Measurements from ENCODE around the gene BTF3. TPM values are rescaled to one million over a fixed set of nuclear protein-coding genes. Genes with fewer than 3 reads are reported as not detected.

The BTF3 gene
- total and polyA plus RNA-seq, 2 of the 13 experiments (the other 11 are each of a cell fraction or from before 2014, with no cell fraction given) = 557 to 698 TPM

DNA sequence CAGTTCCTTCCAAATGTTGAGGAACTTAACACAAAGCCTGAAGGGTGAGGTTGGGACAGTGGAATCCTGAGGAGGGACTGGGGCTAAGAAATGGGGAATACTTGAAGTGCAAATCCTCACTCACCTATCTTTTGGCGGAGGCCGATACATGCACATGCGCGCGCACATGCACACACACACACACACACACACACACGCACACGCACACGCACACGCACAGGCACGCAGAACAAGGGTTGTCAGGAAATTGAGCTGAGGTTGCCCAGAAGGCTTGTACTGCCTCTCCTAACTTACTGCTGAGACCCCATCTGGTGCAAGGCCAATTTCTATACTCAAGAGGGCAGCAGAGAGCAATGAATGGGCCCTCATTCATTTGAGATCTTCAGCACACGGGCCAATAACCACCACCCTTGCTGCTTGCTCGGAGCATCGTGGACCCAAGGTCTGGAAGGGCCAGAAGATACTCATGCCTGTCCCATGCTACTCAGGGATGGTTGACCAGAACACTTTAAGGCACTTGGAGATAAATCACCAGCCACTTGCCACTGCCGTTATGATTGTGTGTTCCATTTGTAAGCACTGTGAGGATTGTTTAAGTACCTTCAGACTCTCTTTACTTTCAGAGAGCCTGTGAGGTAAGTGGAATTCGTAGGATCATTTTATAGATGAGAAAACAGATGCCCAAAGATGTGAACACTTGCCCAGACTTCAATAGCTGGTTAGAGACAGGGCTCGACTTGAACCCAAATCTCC is 21.5 kb downstream of the BTF3 start (continued):
- peak; percentile 35; the same call in 1 of the 2 replicates for TF ChIP-seq SAP130 (CRISPR knock-in tag; IDR thresholded peaks at IDR 0.05; ENCODE audit: low read depth)
- TF ChIP-seq, protein P1, sequence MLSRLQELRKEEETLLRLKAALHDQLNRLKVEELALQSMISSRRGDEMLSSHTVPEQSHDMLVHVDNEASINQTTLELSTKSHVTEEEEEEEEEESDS (CRISPR knock-in tag; IDR thresholded peaks at IDR 0.05; ENCODE audit: borderline replicate concordance) = no peak
- no peak for TF ChIP-seq DR1 (CRISPR knock-in tag; IDR thresholded peaks at IDR 0.05)

DNA sequence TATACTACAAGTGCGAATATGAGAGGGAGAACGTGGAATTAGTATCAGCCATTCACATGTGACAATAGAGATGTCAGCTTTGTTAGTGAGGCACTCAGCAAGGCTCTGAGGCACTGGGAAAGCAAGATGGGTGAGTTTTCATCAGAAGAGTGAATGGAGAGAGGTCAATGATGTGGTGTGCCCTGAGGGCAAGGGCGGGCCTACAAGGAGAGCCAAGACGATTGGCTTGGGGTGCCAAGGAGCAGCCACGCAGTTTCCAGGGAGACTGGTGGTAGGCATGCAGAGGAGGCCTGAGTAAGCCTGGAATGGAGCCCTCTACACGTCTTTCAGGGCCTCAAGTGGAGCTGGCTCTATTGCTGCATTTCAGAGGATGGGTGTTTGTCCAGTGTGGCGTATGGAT is 24.7 kb downstream of the BTF3 start:
- no peak overlapping the region for H3K4me3 ChIP-seq (replicated peaks in 1 of 3; ENCODE audit: insufficient read depth in 1 of 3, low read depth in 2 of 3, low read length in 3 of 3)
- CTCF ChIA-PET (ENCODE audit: low intra/inter-chr PET ratio, low total read pairs) = no interaction called here
- no peaks in the 10 kb centered on the region for H3K79me2 ChIP-seq (ENCODE audit: insufficient read depth, low read length)
- no peak overlapping the region for H3K27ac ChIP-seq (ENCODE audit: extremely low read length, insufficient read depth, low read length)
- FAIRE-seq (no peak), ATAC-seq (no peak), DNase-seq (ENCODE audit: low spot score) (no peak)
- H4K20me1 ChIP-seq (ENCODE audit: insufficient read depth, low read length) = no peaks in the 10 kb centered on the region
- H3K4me1 ChIP-seq (ENCODE audit: insufficient read depth, low read length) = peaks cover 28% of the 10 kb centered on the region
- BruUV-seq (replicated peaks) = no TSS peak
- 44% methylated on average over 5 of the region's 7 CpGs for WGBS (ENCODE audit: low lambda C conversion rate)
- intact Hi-C loops (cut with micrococcal nuclease; ENCODE audit: unreplicated experiment) (no loop called here), in situ Hi-C loops (cut with HindIII; ENCODE audit: extremely low pct_ligation_motif_present, low pct_unique_long_range_greater_than_20kb) (no loop called here)
- H2AFZ ChIP-seq (ENCODE audit: low read length) = no peak overlapping the region
- no peaks in the 10 kb centered on the region for H3K9me3 ChIP-seq (ENCODE audit: low read length)
- H3K4me2 ChIP-seq (ENCODE audit: low read depth, low read length) = no peak overlapping the region
- H3K9ac ChIP-seq (ENCODE audit: insufficient read depth, low read depth, low read length) = no peak overlapping the region
- H3K36me3 ChIP-seq (replicated peaks in 1 of 2; ENCODE audit: control insufficient read depth in 1 of 2, insufficient read depth in 2 of 2, low read length in 2 of 2) = no peaks in the 10 kb centered on the region
- no peaks in the 10 kb centered on the region for H3K27me3 ChIP-seq (ENCODE audit: control insufficient read depth in 1 of 2, insufficient read depth in 2 of 2, low read length in 2 of 2)
- POLR2A ChIA-PET = interaction anchor here (1.3 kb wide), 1 partner anchor 25 kb away, joined by 4 read pairs; the partner anchor contains the start of gene BTF3
- TF ChIP-seq ZNF17 (CRISPR knock-in tag; IDR thresholded peaks at IDR 0.05) = no peak
- TF ChIP-seq, protein P2, sequence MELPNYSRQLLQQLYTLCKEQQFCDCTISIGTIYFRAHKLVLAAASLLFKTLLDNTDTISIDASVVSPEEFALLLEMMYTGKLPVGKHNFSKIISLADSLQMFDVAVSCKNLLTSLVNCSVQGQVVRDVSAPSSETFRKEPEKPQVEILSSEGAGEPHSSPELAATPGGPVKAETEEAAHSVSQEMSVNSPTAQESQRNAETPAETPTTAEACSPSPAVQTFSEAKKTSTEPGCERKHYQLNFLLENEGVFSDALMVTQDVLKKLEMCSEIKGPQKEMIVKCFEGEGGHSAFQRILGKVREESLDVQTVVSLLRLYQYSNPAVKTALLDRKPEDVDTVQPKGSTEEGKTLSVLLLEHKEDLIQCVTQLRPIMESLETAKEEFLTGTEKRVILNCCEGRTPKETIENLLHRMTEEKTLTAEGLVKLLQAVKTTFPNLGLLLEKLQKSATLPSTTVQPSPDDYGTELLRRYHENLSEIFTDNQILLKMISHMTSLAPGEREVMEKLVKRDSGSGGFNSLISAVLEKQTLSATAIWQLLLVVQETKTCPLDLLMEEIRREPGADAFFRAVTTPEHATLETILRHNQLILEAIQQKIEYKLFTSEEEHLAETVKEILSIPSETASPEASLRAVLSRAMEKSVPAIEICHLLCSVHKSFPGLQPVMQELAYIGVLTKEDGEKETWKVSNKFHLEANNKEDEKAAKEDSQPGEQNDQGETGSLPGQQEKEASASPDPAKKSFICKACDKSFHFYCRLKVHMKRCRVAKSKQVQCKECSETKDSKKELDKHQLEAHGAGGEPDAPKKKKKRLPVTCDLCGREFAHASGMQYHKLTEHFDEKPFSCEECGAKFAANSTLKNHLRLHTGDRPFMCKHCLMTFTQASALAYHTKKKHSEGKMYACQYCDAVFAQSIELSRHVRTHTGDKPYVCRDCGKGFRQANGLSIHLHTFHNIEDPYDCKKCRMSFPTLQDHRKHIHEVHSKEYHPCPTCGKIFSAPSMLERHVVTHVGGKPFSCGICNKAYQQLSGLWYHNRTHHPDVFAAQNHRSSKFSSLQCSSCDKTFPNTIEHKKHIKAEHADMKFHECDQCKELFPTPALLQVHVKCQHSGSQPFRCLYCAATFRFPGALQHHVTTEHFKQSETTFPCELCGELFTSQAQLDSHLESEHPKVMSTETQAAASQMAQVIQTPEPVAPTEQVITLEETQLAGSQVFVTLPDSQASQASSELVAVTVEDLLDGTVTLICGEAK (IDR thresholded peaks at IDR 0.05) = no peak
- TF ChIP-seq, protein P2 (CRISPR knock-in tag; IDR thresholded peaks at IDR 0.05) = no peak
- TF ChIP-seq, protein P3, sequence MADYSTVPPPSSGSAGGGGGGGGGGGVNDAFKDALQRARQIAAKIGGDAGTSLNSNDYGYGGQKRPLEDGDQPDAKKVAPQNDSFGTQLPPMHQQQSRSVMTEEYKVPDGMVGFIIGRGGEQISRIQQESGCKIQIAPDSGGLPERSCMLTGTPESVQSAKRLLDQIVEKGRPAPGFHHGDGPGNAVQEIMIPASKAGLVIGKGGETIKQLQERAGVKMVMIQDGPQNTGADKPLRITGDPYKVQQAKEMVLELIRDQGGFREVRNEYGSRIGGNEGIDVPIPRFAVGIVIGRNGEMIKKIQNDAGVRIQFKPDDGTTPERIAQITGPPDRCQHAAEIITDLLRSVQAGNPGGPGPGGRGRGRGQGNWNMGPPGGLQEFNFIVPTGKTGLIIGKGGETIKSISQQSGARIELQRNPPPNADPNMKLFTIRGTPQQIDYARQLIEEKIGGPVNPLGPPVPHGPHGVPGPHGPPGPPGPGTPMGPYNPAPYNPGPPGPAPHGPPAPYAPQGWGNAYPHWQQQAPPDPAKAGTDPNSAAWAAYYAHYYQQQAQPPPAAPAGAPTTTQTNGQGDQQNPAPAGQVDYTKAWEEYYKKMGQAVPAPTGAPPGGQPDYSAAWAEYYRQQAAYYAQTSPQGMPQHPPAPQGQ (CRISPR knock-in tag; IDR thresholded peaks at IDR 0.05; ENCODE audit: borderline replicate concordance) = no peak
